HL-60/S4 (cell line): Measurements from ENCODE around the gene KRT23.

Experiments
- in situ Hi-C: fragments of 300-500 bp; cut with MboI; formaldehyde crosslinking; loops from 2 replicates; pipeline ENCODE4 v1.14.3; 2022; ENCODE audit warnings: low sequenced_read_pairs

The KRT23 gene

DNA sequence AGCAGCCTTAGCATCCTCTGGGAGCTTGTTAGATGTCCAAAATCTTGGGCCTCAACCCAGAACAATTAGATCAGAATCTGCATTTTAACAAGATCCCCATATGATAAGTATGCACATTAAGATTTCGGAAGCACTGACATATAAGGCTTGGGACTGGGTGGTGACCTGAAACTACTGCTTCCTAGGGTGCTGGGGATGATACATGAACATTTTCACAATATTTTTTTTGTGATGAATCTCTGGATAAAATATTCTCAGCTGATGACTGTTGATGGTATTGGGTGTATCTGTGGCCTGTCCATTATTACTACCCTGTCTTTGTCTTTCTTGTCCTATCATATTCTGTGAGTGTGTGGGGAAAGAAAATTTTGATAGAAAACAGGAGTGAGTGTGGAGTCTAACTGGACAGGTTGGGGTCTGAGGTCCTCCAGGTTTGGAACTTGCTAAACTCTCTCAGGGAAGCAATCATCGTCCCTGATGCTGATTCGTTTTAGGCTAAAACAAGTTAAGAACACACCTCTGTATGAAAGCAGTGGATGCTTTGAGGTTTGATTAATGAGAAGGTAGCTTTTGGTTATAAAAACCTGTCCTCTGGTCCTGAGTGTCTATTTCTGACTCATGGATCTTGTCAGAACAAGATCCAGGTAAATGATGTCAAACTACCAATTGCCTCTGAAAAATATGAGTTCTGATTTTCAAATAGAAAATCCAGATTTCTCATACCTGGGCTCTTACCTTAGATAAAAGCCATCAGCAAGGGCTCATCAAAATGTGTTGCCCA, 23.2 kb downstream of the KRT23 start:
- in situ Hi-C loops: loop anchor here (25.0 kb wide), 1 partner anchor 748 kb away; no protein-coding TSS in a partner anchor

DNA sequence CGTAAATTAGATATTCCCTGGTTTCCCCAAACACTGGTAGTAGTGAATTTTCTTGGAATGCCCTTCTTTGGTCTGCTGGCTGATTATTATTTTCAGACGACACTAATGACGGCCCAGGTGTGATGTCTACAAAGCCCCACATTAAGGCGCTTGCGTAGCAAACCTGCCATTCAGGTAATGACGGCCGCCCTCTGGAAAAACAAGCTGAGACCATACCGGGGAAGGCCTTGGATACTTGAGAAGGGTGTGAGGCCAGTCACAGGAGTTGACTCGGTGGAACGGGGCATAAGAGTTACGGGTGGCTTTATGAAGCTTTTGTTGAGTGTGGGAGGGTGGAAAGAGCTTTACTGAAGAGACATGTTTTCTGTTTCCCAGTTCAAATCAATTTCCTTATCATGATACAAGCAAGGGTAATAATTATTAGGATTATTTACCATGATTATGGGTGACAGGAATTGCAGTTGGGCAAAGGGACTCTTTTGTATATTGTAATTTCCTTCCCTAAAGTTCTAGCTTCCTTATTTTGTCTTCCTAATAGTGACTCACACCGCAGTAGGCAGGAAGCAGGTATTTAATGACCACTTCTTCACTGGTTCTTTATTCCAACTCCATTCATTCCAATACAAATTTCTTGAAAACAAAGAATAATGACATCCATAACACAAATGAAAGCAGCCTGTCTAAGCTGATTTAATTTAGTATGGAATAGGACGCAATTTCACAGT, 24.8 kb downstream of the KRT23 start:
- in situ Hi-C loops: loop anchor here (25.0 kb wide), 1 partner anchor 750 kb away; no protein-coding TSS in a partner anchor

DNA sequence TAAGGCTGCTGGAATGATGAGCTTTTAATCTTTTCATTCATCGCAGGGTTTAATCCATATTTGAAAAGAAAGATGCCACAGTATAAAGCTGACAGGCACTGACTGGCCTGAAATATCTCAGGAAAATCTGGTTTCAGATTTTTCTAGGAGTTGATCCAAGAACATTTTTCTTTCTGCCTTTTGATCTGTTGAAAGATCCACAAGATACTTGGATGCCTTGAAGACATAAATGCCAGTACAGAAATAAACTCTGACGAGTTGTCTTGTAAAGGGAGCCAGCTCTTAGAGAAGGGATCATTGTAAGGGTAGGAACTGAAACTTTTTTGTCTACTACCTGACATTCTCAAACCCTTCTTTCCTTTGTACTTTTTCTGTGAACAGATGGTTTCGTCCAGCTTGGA, 27.0 kb downstream of the KRT23 start:
- in situ Hi-C loops: loop anchor here (25.0 kb wide), 1 partner anchor 752 kb away; no protein-coding TSS in a partner anchor

DNA sequence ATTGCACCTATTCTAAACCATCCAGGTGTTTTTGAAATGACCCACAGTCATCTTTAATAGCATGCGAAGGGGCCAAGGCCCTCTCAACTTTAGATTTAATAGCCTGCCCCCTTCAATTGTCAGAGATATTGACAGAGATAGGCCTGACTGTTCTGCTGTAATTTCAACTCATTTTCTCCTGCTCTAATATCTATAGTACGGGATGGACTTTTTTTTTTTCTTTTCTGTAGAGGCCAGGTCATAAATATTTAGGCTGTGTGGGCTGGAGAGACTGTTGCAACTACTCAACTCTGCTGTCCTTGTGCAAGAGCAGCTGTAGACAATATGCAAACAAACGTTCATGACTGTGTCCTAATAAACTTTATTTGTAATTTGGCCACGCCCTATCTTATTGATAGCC, 27.7 kb downstream of the KRT23 start:
- in situ Hi-C loops: loop anchor here (25.0 kb wide), 1 partner anchor 753 kb away; no protein-coding TSS in a partner anchor

DNA sequence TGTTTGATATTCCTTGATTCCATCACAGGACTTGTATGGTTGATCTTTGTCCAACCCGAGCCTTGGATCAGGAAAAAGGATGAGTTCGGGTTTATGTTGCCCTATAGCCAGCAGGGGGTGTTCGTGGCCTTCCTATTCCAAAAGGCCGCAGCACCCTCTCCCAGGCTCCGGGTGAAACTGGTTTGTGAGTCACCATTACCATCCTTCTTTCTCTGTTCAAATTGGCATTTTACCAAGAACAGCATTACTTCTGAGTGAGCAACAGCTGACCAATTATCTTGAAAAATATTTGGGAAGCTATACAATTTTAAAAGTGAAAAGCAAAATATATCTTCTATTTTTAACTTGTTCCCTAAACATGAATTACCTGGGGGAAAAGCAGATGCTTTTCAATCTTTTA, 28.1 kb downstream of the KRT23 start:
- in situ Hi-C loops: loop anchor here (25.0 kb wide), 1 partner anchor 753 kb away; no protein-coding TSS in a partner anchor

DNA sequence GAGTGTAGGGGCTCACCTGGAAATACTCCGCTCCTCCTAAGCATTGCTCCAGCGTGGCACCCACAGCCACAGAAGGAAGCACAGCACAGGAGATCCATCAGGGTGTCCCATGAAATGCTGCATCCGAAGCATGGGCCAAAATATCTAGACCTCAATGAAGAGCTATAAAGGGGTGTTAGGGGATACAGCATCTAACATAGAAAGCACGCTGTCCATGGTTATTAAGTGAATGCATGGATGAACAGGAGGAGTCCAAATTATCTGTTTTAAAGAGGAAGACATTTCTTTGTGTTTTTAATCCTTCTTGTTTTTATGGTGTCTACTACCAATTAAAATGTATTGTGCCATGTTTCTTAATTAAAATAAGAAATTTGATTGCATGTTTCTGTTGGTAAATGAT, 30.8 kb downstream of the KRT23 start:
- in situ Hi-C loops: loop anchor here (25.0 kb wide), 1 partner anchor 756 kb away; no protein-coding TSS in a partner anchor

DNA sequence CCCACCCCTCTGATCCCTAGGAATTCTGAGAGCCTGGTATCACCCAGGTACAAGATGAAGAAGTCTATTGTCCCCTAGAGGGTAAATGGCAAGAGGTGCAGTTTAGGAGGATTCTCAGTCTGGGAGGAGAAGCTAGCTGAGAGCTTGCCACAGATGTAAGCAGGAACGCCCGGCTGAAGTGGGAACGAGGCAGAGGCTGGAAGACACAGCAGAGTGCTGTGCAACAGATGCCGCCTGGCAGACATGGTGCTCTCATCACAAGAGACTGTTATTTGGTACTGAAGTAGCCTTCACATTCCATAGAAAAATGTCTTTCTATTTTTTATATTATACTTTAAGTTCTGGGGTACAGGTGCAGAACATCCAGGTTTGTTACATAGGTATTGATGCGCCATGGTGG, 32.1 kb downstream of the KRT23 start:
- in situ Hi-C loops: loop anchor here (25.0 kb wide), 1 partner anchor 757 kb away; no protein-coding TSS in a partner anchor

DNA sequence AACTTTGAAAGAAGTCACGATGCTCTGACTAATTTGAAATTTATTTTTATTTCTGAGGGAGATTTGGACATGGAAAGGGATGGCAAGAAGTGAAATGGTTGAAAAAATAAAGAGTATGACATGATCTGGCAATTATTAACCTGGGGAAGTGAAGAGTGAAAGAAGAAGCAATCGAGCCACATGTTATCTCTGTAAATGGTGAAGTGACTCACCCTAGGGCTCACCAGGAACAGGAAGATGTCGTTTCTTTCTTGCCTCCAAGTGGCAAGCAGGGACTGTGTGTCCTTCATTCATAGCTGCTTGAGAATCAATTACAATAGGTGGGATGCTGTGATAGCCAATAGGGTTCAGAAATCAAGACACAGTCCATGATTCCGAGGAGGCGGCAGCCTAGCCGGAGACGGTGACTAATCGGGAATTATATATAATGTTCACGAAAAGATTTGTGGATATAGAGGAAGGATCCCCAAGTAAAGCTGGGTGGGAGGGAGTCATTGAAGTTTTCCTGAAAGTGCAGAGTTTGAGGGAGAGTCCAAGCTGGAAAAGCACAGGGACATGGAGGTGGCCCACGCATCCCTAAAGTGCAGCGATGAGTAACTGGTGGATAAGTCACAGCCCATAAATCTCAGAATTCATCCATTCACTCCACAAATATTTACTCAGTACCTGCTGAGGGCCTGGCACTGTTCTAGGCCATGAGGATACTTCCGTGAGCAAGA, 34.2 kb downstream of the KRT23 start:
- in situ Hi-C loops: loop anchor here (25.0 kb wide), 1 partner anchor 759 kb away; no protein-coding TSS in a partner anchor

DNA sequence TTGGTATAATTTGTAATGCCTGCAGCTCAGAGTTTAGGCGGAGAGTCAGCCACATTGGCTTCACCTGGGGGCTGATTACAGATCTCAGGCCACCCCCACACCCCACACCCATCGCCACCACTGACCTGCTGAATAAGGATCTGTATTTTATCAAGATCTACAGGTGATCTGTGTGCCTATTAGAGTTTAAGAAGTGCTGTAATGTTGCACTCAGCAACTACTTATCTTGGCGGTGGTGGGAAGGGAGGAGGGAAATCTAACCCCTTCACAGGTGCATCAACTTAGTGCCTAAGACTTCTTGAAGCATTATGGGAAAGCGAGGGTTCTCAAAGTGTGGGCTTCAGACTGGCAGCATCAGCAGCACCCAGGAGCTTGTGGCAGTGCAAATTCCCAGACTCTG, 34.9 kb downstream of the KRT23 start:
- in situ Hi-C loops: loop anchor here (25.0 kb wide), 1 partner anchor 760 kb away; no protein-coding TSS in a partner anchor

DNA sequence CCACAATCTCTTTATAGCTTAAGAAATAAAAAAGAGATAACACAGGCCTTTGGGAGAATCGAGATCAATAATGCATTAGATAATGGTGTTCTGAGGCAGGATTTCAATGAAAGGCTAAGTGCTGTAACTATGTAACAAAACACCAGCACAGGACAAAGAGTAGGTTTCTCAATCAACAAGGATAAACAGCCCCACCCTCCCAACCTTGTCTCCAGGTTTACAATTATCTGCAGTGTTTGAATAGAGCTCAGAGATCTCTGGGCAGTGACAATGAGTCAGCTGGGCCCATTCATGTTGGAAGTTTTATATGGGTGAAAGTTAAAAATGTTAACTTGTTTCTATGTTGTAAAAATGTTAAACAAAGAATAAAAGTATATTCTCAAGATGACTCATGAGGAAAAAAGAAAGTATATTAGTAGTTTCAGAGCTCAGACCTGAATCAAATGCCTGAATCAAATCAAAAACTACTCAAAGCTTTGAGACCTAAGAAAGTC, 35.4 kb downstream of the KRT23 start:
- in situ Hi-C loops: loop anchor here (25.0 kb wide), 1 partner anchor 760 kb away; no protein-coding TSS in a partner anchor

DNA sequence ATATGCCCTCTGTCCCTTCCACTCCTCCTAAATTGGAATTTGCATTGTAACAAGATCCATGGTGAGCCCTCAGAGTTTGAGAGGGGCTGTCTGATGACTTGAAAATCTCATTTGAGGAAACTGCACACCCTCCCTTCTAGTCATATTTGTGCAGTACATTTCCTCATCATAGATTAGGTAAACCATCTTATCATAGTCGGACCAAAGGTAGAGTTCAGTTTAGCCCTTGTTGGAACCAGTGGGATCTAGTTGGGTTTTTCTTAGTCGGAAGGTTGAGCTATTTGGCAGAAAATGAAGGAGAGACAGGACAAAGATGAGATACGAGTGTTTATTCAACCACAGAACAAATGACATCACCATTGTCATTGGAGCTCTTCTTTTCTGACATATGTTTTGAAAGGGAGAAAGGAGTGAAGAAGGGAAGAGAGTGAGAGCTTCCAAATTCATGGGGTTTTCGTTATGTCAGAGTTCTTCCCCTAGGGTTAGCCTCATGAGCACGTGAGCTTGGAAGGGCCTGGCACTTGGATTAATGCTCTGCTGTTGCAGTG, 36.6 kb downstream of the KRT23 start:
- in situ Hi-C loops: loop anchor here (25.0 kb wide), 1 partner anchor 761 kb away; no protein-coding TSS in a partner anchor

DNA sequence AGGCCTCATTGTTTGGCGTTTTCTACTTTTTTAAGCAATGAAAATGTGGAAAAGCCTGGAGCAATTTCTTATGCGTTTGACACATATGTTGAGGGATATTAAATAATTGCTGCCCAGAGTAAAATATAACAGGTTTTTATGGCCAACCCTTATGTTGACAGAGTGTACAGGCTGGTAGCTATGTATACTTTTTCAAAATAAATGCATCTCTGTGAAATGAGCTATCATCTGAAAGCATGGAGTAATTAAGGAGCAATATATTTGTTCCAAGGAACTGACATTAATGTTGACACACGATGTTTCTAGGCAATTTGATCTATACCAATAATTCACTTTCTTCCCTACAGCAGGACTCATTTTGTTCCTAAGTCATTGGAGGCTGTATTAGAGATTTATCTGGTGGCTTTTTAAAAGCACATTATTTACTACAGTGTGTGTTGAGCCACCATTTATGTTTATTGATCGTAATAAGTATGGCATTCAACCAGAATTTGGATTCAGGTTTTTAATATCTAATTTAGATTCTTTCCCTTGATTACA, 40.5 kb downstream of the KRT23 start:
- in situ Hi-C loops: no loop called here

DNA sequence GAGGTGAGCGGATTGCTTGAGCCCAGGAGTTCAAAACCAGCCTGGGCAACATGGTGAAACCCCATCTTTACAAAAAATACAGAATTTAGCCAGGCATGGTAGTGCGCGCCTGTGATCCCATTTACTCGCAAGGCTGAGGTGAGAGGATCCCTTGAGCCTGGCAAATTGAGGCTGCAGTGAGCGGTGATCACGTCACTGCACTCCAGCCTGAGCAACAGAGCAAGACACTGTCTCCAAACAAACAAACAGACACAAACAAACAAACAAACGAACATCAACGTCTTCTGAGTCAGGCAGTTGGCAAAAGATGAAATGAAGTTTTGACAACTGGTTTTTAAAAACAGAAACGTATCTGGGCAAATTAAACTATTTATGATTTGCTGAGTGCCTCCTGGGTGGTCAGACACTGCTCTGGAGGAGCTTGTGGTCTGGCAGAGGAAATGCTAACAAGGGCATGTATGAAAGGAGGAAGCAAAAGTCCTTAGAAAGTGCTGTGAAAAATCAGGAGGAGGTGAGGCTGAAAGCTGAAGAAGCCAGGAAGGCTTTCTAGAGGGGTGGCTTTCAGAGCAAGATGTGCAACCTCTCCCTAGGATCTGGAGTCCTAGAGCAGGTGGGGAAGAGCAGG, 42.2 kb downstream of the KRT23 start:
- in situ Hi-C loops: no loop called here

DNA sequence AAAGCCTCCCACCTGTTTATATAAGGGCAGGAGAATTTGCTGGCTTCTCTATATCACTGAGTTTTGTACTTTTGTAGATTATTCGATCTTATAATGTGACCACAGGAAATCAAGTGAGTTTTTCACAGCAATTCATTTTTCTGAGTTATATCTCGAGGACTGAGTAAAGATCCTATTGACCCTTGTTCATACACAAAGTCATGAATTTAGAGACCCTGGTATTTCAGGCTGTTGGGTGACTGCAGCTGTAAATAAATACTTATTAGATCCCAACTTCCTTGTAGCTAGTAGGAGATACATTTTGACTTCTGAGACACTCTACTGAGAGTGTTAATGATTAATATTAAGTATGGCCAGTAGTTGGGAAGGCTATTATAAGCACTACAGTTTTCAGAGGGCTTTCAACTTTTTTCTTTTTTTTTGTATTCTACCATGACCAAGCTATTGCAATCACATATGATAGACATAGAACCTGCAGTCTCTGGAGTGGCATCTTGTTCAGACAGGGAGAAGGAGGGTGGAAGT, 49.2 kb downstream of the KRT23 start:
- in situ Hi-C loops: no loop called here

DNA sequence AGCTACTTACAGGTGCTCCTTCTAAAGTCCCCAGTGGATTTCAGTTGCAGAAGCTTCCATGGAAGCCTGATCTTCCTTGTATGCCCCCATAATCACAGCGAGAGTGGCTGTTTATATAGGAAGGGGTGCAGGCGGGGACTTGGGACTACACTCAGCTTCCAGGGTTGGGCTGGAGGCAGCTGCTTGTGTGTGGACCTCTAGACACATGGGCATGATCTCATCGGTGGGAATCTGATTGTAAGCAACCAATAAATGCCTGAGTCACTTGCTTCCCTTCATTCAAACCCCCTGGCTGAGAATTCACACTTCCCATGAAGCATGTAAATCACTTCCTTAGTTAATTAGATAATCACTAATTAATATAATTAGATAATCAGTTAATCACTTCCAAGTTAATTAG, 51.4 kb downstream of the KRT23 start:
- in situ Hi-C loops: no loop called here

DNA sequence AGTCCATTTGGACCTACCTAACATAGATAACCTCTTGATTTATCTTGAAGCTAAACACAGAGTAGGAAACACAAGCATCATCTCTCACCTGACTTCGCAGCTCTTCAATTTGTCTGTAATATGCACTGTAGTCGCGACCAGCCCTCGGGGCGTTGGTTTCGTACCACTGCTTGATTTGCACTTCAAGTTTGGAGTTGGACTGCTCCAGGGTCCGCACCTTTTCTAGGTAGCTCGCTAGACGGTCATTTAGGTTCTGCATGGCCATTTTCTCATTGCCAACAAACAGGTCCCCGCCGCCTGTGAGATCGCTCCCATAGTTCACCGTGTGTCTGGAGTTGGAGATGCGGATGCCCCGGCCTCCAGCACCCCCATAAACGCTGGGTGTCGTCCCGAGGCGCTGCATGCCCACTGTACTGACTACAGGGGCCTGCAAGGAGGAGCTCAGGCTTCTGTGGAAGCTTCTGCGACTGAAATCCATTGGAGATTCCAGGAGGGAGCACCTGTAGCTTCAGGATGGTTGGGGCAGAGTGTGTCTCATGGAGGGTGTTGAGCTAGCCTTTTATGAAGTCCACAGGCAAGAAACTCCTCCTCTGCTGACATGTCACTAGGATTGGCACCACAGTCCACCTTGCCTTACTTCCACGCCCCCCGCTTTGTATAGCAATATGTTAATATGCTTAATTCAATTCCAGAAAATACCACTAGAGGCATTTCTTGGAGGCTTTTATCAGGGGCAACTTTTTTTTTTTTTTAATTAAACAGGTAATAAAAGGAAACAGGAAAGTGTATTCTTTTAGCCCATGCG, 52.5 kb downstream of the KRT23 start, which contains the start of gene KRT20:
KRT20 (minus strand) TSS at position 535 of the 805 bp plus-strand sequence; CDS start at position 478, 57 bp downstream.
- in situ Hi-C loops: no loop called here

DNA sequence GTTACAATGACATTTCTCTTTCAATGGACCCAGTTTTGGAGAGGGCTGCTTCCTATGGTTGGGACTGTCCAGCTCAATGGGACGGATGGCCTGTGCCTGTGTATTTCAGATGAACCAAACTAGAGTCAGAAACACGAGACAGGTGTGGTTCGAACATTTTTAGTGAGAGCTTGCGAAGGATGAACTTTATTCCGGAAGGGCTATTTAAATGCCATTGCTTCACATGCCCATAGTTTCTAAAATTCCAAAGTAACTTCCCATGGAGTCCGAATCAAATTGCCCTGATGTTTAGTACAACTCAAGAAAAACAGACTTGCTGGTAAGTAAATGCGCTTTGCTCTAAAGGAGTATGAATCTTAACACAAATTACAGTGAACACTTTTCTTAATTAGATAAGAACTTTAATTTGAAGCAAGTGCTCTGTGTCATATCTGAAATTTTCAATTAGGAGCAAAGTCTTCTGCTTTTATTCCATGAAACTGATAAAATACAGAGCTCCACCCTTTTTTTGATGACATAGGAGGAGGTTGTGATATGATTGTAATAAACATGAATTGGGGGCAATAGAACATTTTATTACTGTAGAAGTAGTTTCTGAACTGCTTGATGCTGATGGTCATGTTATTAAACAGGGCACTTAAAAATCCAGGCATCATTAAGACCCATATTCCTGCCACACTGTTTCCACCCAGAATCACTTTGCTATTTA, 53.7 kb downstream of the KRT23 start:
- in situ Hi-C loops: no loop called here

DNA sequence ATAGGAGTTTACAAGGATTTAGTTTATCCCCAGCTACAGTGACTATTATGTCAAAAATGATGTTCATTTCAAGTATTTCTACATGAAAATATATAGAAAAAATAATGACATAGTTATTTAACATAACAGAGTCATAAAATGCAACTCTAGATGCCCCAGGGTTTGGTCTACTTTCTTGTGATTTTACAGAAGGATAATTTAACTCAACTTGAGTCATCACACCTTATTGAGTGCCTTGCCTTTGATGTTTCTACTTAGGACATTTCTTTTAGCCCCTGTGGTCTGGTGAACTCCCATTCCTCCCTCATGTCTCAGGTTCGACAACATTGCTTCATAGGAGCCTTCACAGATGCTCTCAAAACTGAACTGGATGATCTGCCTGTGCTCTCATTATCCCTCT, 54.4 kb downstream of the KRT23 start:
- in situ Hi-C loops: no loop called here
